ENCODE results near the gene METTL3. TPM values are rescaled to one million over a fixed set of nuclear protein-coding genes. Genes with fewer than 3 reads are reported as not detected.

Gene METTL3
- total and polyA plus RNA-seq, 2 of the 13 experiments (the other 11 are each of a cell fraction or from before 2014, with no cell fraction given): 123 to 130 TPM

- TF ChIP-seq ZBTB39 (CRISPR knock-in tag; IDR thresholded peaks at IDR 0.05) (no peak), SRF (IDR thresholded peaks at IDR 0.05; ENCODE audit: low read depth, low read length) (no peak), SAP130 (CRISPR knock-in tag; IDR thresholded peaks at IDR 0.05; ENCODE audit: low read depth) (peak; percentile 51), PPARG (CRISPR knock-in tag; conservative IDR thresholded peaks at IDR 0.05) (no peak), HMGXB4 (CRISPR knock-in tag; IDR thresholded peaks at IDR 0.05; ENCODE audit: borderline replicate concordance in 1 of 2, low read depth in 1 of 2) (0 out of 4 replicates have a peak, but pooled peaks of 1 of the 2 experiments have one; percentile 25), KDM2A (CRISPR knock-in tag; IDR thresholded peaks at IDR 0.05; ENCODE audit: borderline replicate concordance, low read depth) (no peak; the same call in 1 of the 2 replicates), SATB2 (CRISPR knock-in tag; IDR thresholded peaks at IDR 0.05) (no peak), PHF8 (CRISPR knock-in tag; IDR thresholded peaks at IDR 0.05) (peak; percentile 57; the same call in 1 of the 2 replicates), SNAPC2 (CRISPR knock-in tag; IDR thresholded peaks at IDR 0.05) (no peak), ZNF260 (CRISPR knock-in tag; IDR thresholded peaks at IDR 0.05; ENCODE audit: borderline replicate concordance, low read depth) (no peak), HES4 (CRISPR knock-in tag; IDR thresholded peaks at IDR 0.05; ENCODE audit: borderline replicate concordance) (peak; percentile 70; the same call in 1 of the 2 replicates), ZC3H13 (CRISPR knock-in tag; IDR thresholded peaks at IDR 0.05) (no peak), MIER2 (CRISPR knock-in tag; IDR thresholded peaks at IDR 0.05) (no peak), THAP7 (CRISPR knock-in tag; IDR thresholded peaks at IDR 0.05) (no peak), ZNF674 (CRISPR knock-in tag; IDR thresholded peaks at IDR 0.05; ENCODE audit: low read depth) (no peak), MIER3 (CRISPR knock-in tag; IDR thresholded peaks at IDR 0.05; ENCODE audit: borderline replicate concordance) (no peak), NCOA2 (CRISPR knock-in tag; IDR thresholded peaks at IDR 0.05) (no peak), CSRNP2 (CRISPR knock-in tag; conservative IDR thresholded peaks at IDR 0.05; ENCODE audit: low read depth) (no peak), MED1 (CRISPR knock-in tag; IDR thresholded peaks at IDR 0.05) (no peak), ATF6 (CRISPR knock-in tag; conservative IDR thresholded peaks at IDR 0.05) (no peak), NFE2L1 (CRISPR knock-in tag; IDR thresholded peaks at IDR 0.05; ENCODE audit: borderline replicate concordance) (no peak), SPEN (CRISPR knock-in tag; IDR thresholded peaks at IDR 0.05; ENCODE audit: low read depth) (no peak)
Observed at GRCh38 chr14:21526672-21527317, 15.7 kb upstream of the METTL3 start (continued).
